Panc1 (cell line): ENCODE data around the gene NDUFC2.

Experiments used
- CTCF ChIP-seq: fragments of 450-650 bp; IDR thresholded peaks from 2 replicates; pipeline ENCODE4 v1.5.1; 2017; ENCODE audit warnings: mild to moderate bottlenecking
- POLR2AphosphoS5 ChIP-seq: IDR thresholded peaks from 2 replicates; pipeline ENCODE4 v1.6.1; 2012; ENCODE audit warnings: mild to moderate bottlenecking, low read depth, low read length, moderate library complexity

GRCh38 chr11:78099666-78100065, 20.0 kb upstream of the NDUFC2 start:
- TF ChIP-seq POLR2AphosphoS5 (no peak), CTCF (no peak)
